HepG2 (cell line): Measurements from ENCODE around the gene TIMM44. TPM values are rescaled to one million over a fixed set of nuclear protein-coding genes. Genes with fewer than 3 reads are reported as not detected.

Experiments
- CENPX ChIP-seq: sonication (generic); formaldehyde crosslinking; IDR thresholded peaks from 2 replicates; pipeline ENCODE4 v1.9.0; 2021; ENCODE audit warnings: mild to moderate bottlenecking, missing genetic modification reagents, moderate library complexity
- CTCF ChIP-seq: sonication (generic); formaldehyde crosslinking; IDR thresholded peaks from 2 replicates; pipeline ENCODE4 v1.5.0; 2020; ENCODE audit warnings: mild to moderate bottlenecking, missing genetic modification reagents, moderate library complexity
- DRAP1 ChIP-seq: IDR thresholded peaks from 2 replicates; pipeline ENCODE4 v1.6.1; 2016; ENCODE audit warnings: missing genetic modification reagents, missing compliant biosample characterization
- ELF1 ChIP-seq: sonication (generic); formaldehyde crosslinking; IDR thresholded peaks from 2 replicates; pipeline ENCODE4 v1.4.0; 2020; ENCODE audit warnings: missing genetic modification reagents
- KMT2A ChIP-seq: sonication (generic); formaldehyde crosslinking; IDR thresholded peaks from 2 replicates; pipeline ENCODE4 v1.4.0; 2020; ENCODE audit warnings: missing genetic modification reagents
- KMT2B ChIP-seq: IDR thresholded peaks from 2 replicates; pipeline ENCODE4 v1.6.1; 2016; ENCODE audit warnings: missing genetic modification reagents, missing compliant biosample characterization
- RNF219 ChIP-seq: sonication (generic); formaldehyde crosslinking; IDR thresholded peaks from 2 replicates; pipeline ENCODE4 v1.5.0; 2020; ENCODE audit warnings: mild to moderate bottlenecking, missing genetic modification reagents
- SKIL ChIP-seq: sonication (generic); formaldehyde crosslinking; IDR thresholded peaks from 2 replicates; pipeline ENCODE4 v1.8.0; 2022; ENCODE audit warnings: missing genetic modification reagents, mild to moderate bottlenecking, moderate library complexity, borderline replicate concordance
- STAT5B ChIP-seq: sonication (generic); formaldehyde crosslinking; IDR thresholded peaks from 2 replicates; pipeline ENCODE4 v1.4.0; 2020; ENCODE audit warnings: missing genetic modification reagents
- ZBTB34 ChIP-seq: sonication (generic); formaldehyde crosslinking; IDR thresholded peaks from 2 replicates; pipeline ENCODE4 v1.8.0; 2022; ENCODE audit warnings: mild to moderate bottlenecking, missing genetic modification reagents
- ZNF256 ChIP-seq: sonication (generic); formaldehyde crosslinking; conservative IDR thresholded peaks from 2 replicates; pipeline ENCODE4 v1.4.0; 2020; ENCODE audit warnings: missing genetic modification reagents
- polyA plus RNA-seq, 8 experiments: library from polyadenylated mRNA; depleted of rRNA in 3 of 8; stranded (reverse) in 7 of 8; unstranded in 1 of 8; fragments of >200 nt; fragmentation: Illumina TruSeq in 4 of 8; extraction: Trizol in 4 of 8; gene quantifications; 2 replicates each; pipeline versions ENCODE4 v1.2.1 to v1.2.3, GENCODE V29; 2011 to 2016; ENCODE audit warnings: low read depth in 4 of 8, missing spikeins in 1 of 8, mixed read lengths in 1 of 8; ENCODE audit not compliant: insufficient read depth in 1 of 8
- total RNA-seq, 5 experiments: library from RNA; depleted of rRNA; stranded (reverse); fragments of >200 nt; fragmentation: Illumina TruSeq; extraction: Trizol; gene quantifications; 2 replicates each; pipeline ENCODE4 v1.2.3, GENCODE V29; 2016; ENCODE audit warnings: low read depth in 1 of 5
- TF ChIP-seq, protein P1 (sequence below): sonication (generic); formaldehyde crosslinking; IDR thresholded peaks from 2 replicates; pipeline ENCODE4 v1.4.0; 2020; ENCODE audit warnings: mild to moderate bottlenecking, missing genetic modification reagents
- TF ChIP-seq, protein P2 (sequence below): sonication (generic); formaldehyde crosslinking; IDR thresholded peaks from 2 replicates; pipeline ENCODE4 v1.8.1; 2023; ENCODE audit warnings: mild to moderate bottlenecking, missing genetic modification reagents

TIMM44 gene
- total and polyA plus RNA-seq, 2 of the 13 experiments (the other 11 are each of a cell fraction or from before 2014, with no cell fraction given): 42.9 to 72.6 TPM

GRCh38 chr19:7944177-7944761 is 803 bp upstream of the TIMM44 start (continued):
- TF ChIP-seq RNF219 (CRISPR knock-in tag): 0 out of 2 replicates have a peak, but pooled peaks have one; percentile 25
- no peak for TF ChIP-seq ELF1
- TF ChIP-seq CENPX (CRISPR knock-in tag): no peak
- no peak for TF ChIP-seq SKIL (CRISPR knock-in tag)
- 0 out of 2 replicates have a peak, but pooled peaks have one; percentile 3 for TF ChIP-seq KMT2B
- TF ChIP-seq KMT2A (CRISPR knock-in tag): no peak
- TF ChIP-seq CTCF (CRISPR knock-in tag): peak; percentile 81
- no peak for TF ChIP-seq ZNF256 (CRISPR knock-in tag)
- TF ChIP-seq STAT5B (CRISPR knock-in tag): 0 out of 2 replicates have a peak, but pooled peaks have one; percentile 33
- TF ChIP-seq, protein P1, sequence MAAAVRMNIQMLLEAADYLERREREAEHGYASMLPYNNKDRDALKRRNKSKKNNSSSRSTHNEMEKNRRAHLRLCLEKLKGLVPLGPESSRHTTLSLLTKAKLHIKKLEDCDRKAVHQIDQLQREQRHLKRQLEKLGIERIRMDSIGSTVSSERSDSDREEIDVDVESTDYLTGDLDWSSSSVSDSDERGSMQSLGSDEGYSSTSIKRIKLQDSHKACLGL (CRISPR knock-in tag): no peak
- no peak for TF ChIP-seq ZBTB34 (CRISPR knock-in tag)
- no peak for TF ChIP-seq DRAP1 (CRISPR knock-in tag)
- TF ChIP-seq, protein P2, sequence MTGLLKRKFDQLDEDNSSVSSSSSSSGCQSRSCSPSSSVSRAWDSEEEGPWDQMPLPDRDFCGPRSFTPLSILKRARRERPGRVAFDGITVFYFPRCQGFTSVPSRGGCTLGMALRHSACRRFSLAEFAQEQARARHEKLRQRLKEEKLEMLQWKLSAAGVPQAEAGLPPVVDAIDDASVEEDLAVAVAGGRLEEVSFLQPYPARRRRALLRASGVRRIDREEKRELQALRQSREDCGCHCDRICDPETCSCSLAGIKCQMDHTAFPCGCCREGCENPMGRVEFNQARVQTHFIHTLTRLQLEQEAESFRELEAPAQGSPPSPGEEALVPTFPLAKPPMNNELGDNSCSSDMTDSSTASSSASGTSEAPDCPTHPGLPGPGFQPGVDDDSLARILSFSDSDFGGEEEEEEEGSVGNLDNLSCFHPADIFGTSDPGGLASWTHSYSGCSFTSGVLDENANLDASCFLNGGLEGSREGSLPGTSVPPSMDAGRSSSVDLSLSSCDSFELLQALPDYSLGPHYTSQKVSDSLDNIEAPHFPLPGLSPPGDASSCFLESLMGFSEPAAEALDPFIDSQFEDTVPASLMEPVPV: no peak
